GM18861 (cell line): ENCODE data around the gene POLR2J.
"Not testable (repeated sequence)": the region's sequence is repeated elsewhere in the genome, so short reads cannot be mapped to it uniquely, and the experiment has no call there.

ENCODE experiments used
- ATAC-seq: cut with Tn5 transposase; IDR thresholded peaks from one replicate; pipeline ENCODE4 v1.9.1; 2021; ENCODE audit not compliant: unreplicated experiment

POLR2J gene

GRCh38 chr7:102478314-102479208 is at the start of gene POLR2J:
Gene POLR2J (minus strand): TSS chr7:102478922. CDS start chr7:102478860, 62 bp downstream.
- peak; percentile 80 for ATAC-seq

GRCh38 chr7:102527822-102528793 is 49.4 kb upstream of the POLR2J start:
- not testable (repeated sequence) for ATAC-seq

- not testable (repeated sequence) for ATAC-seq
Observed at GRCh38 chr7:102527182-102527581, 48.5 kb upstream of the POLR2J start.

GRCh38 chr7:102524803-102525202 is 46.1 kb upstream of the POLR2J start:
- ATAC-seq: not testable (repeated sequence)

- ATAC-seq: not testable (repeated sequence)
Observed at GRCh38 chr7:102520797-102521196, 42.1 kb upstream of the POLR2J start.

GRCh38 chr7:102517550-102518147 is 38.9 kb upstream of the POLR2J start, which contains the start of gene RASA4B:
Gene RASA4B (minus strand): TSS chr7:102517777. CDS start chr7:102517710, 67 bp downstream.
- peak; percentile 47 for ATAC-seq

GRCh38 chr7:102516951-102517350 is 38.2 kb upstream of the POLR2J start:
- ATAC-seq: not testable (repeated sequence)

GRCh38 chr7:102515889-102516288 is 37.2 kb upstream of the POLR2J start:
- ATAC-seq: not testable (repeated sequence)

- ATAC-seq: peak; percentile 63
Observed at GRCh38 chr7:102514881-102515721, 36.4 kb upstream of the POLR2J start.

- ATAC-seq: not testable (repeated sequence)
Observed at GRCh38 chr7:102512642-102513221, 34.0 kb upstream of the POLR2J start.

- ATAC-seq: peak; percentile 21
Observed at GRCh38 chr7:102511860-102512522, 33.3 kb upstream of the POLR2J start.

- not testable (repeated sequence) for ATAC-seq
Observed at GRCh38 chr7:102510575-102510974, 31.9 kb upstream of the POLR2J start.

GRCh38 chr7:102507410-102508088 is 28.8 kb upstream of the POLR2J start:
- not testable (repeated sequence) for ATAC-seq

- ATAC-seq: not testable (repeated sequence)
Observed at GRCh38 chr7:102505298-102506185, 26.8 kb upstream of the POLR2J start.

- ATAC-seq: not testable (repeated sequence)
Observed at GRCh38 chr7:102503141-102503540, 24.4 kb upstream of the POLR2J start.

- not testable (repeated sequence) for ATAC-seq
Observed at GRCh38 chr7:102498321-102498720, 19.6 kb upstream of the POLR2J start.

- ATAC-seq: not testable (repeated sequence)
Observed at GRCh38 chr7:102497308-102497707, 18.6 kb upstream of the POLR2J start.
